DMS 273 treated with DMSO at 0.1 percent for 48 hours (cell line): ENCODE measurements around the gene SIM1.

Experiments used
- DNase-seq: peaks from one replicate; lab custom pipeline; 2025; lab: John Stamatoyannopoulos, UW

Gene SIM1, protein sequence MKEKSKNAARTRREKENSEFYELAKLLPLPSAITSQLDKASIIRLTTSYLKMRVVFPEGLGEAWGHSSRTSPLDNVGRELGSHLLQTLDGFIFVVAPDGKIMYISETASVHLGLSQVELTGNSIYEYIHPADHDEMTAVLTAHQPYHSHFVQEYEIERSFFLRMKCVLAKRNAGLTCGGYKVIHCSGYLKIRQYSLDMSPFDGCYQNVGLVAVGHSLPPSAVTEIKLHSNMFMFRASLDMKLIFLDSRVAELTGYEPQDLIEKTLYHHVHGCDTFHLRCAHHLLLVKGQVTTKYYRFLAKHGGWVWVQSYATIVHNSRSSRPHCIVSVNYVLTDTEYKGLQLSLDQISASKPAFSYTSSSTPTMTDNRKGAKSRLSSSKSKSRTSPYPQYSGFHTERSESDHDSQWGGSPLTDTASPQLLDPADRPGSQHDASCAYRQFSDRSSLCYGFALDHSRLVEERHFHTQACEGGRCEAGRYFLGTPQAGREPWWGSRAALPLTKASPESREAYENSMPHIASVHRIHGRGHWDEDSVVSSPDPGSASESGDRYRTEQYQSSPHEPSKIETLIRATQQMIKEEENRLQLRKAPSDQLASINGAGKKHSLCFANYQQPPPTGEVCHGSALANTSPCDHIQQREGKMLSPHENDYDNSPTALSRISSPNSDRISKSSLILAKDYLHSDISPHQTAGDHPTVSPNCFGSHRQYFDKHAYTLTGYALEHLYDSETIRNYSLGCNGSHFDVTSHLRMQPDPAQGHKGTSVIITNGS

GRCh38 chr6:100464903-100465700 lies at the start of gene SIM1:
Gene SIM1 (minus strand): TSS chr6:100464921. CDS start chr6:100463468, 1,453 bp downstream.
- DNase-seq, result peak; percentile 46

DNA sequence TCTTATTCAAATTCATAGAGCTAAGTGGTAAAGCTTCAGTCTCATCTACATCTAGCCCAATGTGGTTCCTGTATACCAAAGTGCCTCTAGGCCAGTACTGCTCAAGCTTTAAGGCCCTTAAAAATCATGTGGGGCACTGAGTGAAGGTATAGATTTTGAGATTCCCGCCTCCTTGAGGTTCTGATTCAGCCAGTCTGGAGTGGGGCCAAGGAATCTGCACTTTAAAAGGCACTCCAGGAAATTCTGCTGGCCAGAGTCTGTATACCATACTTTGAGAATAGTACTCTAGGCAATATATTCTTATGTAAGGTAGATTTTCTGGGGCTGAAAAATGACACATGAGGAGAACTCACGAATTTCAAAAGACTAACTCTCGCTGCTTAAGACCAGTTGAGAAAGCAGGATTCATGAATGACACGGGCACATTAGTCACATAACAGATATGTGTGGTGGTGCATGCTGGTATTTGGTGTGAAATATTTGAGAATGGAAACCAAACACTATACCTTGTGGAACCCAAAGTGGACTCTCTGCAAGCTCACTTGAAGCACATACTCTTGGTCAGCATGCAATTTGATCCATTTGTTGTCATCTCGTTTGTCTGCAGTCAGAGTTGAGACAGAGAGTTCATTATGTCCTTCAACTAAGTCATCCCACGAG lies 47.6 kb upstream of the SIM1 start:
- DNase-seq, result no peak

- DNase-seq, result no peak
Measured at GRCh38 chr6:100509101-100509500, 44.4 kb upstream of the SIM1 start.

DNA sequence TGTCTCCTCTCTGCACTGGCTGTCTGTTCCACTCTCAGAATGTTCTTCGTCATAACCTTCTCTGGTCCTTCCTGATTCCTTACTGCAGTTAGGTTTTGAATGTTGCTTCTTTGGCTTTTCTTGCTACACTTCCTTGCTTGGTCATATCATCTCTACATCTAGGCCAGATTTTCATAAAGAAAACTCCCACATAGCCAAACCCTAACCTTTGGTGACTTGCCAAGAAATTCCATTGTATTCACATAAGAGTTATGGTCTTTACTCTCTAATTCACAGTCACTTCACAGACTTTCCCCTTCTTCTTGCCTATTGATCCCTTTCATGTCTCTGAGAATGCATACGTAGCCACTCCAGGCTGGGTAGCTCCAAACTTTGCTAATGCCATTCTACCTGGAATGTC lies 41.9 kb upstream of the SIM1 start:
- no peak for DNase-seq

- no peak for DNase-seq
Measured at GRCh38 chr6:100504786-100505737, 40.3 kb upstream of the SIM1 start.

DNA sequence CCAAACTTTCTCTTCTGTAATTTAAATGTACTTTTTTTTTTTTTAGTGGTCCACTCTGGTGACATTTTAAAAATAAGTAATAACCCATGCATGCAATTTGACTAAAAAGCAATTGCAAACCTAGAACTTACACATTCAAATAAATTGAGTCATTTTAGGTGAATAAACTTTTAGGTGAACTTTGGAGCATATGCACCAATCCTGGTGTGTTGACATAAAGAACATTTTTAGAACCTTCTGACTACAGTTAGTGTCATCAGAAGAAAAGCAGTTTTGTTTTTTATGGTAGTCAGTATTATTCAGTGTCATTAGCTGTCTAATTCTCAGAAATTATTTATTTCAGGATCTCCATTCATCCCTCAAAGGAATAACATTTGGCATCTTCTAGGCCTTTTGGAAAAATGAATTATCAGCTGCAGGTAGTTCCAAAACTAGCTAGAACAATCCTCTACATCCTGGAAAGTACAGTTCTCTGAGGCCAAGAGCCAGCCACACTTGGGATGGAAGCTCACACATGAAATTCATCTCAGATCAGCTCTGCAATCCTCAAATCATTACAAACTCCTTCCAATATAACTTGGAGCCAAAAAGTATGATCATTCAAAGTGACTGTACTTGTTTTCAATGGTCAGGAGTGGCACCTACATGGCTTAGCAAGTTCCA lies 38.5 kb upstream of the SIM1 start:
- no peak for DNase-seq

DNA sequence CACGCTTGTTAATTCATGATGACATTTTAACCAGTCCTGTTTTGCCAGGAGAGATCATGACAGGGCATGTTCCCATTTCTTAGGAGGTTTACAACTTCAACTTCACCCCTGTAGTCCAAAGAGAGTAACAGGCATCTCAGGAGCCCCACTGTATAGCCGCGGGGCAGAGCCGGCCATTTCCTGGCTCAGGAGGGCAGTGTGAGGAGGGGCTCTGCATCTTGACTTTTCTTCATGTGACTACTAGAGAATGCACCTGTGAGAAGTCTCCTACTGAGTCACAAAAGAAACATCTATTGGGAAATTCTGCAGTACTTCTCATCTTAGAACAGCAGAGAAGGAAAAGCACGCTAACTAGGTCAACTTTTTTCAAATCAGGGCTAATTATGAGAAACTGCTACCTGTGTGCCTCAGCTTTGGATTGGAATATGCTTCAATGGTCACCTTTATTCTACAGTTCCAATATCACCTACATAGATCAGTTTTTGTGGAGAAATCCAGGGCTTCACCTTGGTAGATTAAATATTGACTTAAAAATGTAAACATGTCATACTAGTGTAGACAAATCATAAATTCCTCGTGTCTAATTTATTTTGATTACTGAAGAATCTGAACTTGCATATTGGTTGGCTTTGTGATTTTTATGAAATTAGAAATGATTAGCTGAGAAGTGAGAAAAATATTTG lies 28.6 kb upstream of the SIM1 start:
- no peak for DNase-seq

- no peak for DNase-seq
Measured at GRCh38 chr6:100491952-100492670, 27.4 kb upstream of the SIM1 start.

GRCh38 chr6:100490065-100490464 lies 25.3 kb upstream of the SIM1 start:
- no peak for DNase-seq

DNA sequence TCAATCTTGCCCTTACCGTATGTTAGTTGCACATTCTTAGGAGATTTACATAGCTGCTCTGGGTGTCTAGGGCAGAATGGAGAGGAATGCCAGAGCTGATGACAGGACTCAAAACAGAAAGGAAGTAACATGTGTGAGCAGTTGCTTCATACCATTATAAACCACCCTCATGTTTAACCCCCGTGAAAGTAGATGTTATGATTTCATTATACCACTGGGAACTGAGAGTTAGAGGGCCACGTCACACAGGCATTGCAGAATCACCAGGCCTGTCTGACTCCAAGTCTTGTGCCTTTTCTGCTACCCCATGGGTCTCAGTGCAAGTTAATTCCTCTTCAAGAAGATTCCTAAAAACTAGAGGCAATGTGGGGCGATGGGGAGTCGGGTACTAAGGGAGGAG lies 23.5 kb upstream of the SIM1 start:
- DNase-seq, result no peak

DNA sequence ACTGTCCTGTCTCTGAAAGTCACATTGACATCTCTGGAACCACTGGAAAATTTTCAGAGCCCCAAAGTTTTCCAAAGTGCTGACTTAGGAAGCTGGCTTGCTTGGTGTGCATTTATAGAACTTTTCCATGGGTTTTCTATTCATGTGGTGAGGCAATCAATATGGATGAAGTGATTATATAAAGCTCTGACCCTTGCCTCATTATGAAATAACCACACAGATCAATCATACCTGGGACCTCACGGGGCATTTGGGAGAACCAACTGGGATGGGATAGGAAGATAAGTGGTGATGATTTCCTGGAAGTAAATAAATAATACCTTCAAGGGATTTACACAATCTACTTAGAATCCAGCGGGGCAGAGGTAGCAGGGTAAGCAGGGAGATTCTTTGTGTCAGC lies 22.9 kb upstream of the SIM1 start:
- DNase-seq, result no peak

GRCh38 chr6:100485268-100485667 lies 20.5 kb upstream of the SIM1 start:
- no peak for DNase-seq

GRCh38 chr6:100484474-100484873 lies 19.8 kb upstream of the SIM1 start:
- DNase-seq, result no peak

- DNase-seq, result no peak
Measured at GRCh38 chr6:100482698-100483097, 18.0 kb upstream of the SIM1 start.

- DNase-seq, result no peak
Measured at GRCh38 chr6:100479179-100480035, 14.7 kb upstream of the SIM1 start.

DNA sequence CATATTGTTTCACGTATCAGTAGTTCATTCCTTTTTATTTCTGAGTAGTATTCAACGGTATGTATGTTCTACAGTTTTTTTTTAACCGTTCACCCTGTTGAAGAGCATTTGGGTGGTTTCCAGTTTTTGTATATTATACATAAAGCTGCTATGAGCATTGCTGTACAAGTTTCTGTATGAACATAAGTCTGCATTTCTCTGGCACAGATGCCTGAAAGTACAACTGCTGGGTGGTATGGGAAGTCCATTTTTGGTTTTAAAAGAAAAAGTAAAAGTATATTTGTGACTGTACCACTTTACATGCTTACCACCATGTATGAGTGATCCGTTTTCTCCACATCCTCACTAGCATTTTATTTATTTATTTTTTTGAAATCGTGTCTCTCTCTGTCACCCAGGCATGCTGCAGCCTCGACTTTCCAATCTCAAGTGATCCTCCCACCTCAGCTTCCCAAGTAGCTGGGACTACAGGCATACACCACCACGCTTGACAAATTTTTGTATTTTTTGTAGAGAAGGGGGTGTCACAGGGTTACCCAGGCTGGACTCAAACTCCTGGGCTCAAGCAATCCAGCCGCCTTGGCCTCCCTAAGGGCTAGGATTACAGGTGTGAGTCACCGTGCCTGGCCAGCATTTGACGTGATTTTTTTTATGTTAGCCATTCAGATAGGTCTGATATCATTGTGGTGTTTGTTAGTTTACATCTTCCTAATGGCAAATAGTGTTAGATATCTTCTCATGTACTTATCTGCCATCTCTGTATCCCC lies 11.0 kb upstream of the SIM1 start:
- DNase-seq, result no peak

DNA sequence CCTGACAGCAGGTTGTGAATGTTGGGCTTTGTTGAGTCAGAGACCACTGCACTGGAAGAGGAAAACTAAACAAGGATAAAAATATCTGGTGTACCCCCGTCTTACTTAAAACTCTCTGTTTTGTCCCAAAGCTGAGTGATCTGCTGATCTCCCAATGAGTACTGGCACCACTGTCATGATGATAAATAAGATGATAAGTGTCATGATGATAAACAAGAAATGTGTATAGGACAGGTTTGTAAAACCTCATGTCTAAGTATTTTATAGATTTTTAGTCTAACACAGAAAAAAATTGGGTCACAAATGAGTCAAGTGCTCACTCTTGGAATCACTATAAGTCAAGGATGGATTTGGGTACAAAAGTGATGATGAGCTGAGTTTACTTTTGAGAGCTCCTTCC lies 8.5 kb upstream of the SIM1 start:
- DNase-seq, result no peak
